HT-29 (cell line): ENCODE measurements around the gene OXSR1. TPM values are rescaled to one million over a fixed set of nuclear protein-coding genes. Genes with fewer than 3 reads are reported as not detected.
A peak's percentile ranks its signal among the peaks of the same experiment; 100 is the strongest.
"Not testable (repeated sequence)": the region's sequence is repeated elsewhere in the genome, so short reads cannot be mapped to it uniquely, and the experiment has no call there.

Experiments
- DNase-seq: peaks from one replicate; pipeline ENCODE4 v3.0.0-alpha.2; 2015; ENCODE audit warnings: low spot score
- total RNA-seq: library from RNA; depleted of rRNA; stranded (reverse); fragments of >200 nt; shearing (Covaris generic); gene quantifications from 2 replicates; pipeline ENCODE4 v1.2.3, GENCODE V29; 2014

OXSR1 gene
- total RNA-seq, 1 experiment from 2014 or later = 12.9 TPM

DNA sequence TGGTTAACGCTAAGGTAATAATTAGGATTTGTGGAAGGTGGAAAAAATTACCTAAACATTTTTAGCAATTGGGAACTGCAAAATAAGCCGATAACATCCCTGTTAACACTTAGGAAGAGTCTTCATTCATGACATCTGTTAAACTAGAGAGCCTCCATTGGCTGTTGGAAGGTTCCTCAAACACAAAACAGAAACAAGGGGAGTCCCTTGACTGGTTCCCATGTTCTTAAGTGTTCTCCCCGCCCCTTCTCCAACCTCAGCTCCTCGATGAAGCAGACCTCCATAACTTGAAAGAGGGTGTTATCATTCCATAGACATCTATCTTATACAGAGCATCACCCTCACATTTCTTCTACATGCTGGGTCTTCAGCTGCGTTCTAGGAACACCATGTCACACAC, 102.8 kb downstream of the OXSR1 start:
- DNase-seq = no peak

DNA sequence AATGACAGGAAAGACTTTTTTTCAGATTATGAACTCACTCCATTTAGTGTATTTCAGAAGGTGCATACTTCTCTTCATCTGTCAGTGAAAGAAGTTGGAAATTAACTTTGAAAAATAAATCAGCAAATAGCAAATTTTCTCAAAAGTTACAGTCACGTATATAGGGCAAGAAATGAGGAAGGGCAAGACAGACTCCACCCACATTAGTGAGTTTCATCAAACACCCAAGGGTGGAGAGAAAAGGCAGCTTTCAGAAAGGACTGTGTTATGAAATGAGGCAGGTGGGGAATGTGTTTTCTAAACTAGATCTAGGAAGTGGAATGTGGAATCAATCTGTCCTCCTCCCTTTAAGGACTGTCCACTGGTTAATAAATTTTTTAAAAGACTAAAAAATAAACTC, 103.2 kb downstream of the OXSR1 start:
- no peak for DNase-seq

DNA sequence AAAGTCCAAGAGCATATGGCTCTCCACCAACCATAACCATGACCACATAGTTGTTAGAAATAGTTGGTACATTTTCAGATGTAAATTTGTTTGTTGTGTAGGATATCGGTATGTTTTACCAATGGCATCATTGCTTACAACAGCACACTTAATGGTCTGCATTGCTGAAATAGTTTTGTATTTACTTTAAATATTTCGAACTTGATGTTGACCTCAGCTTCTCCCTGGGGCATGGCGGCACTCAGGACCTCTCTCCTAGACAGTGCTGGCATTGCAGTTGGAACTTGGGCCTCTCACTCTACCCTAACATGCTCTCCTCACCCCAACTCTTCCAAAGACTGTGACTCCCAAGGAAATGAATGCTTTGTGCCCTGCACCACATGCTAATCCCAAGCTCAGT, 105.3 kb downstream of the OXSR1 start:
- DNase-seq = no peak

DNA sequence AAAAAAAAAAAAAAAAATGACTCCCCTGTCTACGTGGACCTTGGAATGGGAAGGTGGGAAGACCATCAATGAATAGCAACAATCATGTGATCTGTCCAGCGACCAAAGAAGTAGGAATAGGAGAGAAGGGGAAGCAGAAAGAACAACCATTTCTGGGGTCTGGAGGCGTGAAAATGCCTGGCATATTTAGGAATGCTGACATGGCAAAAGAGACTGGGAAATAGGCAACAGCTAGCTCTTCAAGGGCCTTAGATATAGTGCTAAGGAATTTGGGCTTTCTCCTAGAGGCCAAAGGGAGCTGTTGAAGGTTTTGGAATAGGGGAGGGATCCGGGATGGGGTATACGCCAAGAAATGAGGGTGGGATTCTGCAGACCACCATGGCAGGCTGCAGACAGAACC, 106.2 kb downstream of the OXSR1 start:
- no peak for DNase-seq

DNA sequence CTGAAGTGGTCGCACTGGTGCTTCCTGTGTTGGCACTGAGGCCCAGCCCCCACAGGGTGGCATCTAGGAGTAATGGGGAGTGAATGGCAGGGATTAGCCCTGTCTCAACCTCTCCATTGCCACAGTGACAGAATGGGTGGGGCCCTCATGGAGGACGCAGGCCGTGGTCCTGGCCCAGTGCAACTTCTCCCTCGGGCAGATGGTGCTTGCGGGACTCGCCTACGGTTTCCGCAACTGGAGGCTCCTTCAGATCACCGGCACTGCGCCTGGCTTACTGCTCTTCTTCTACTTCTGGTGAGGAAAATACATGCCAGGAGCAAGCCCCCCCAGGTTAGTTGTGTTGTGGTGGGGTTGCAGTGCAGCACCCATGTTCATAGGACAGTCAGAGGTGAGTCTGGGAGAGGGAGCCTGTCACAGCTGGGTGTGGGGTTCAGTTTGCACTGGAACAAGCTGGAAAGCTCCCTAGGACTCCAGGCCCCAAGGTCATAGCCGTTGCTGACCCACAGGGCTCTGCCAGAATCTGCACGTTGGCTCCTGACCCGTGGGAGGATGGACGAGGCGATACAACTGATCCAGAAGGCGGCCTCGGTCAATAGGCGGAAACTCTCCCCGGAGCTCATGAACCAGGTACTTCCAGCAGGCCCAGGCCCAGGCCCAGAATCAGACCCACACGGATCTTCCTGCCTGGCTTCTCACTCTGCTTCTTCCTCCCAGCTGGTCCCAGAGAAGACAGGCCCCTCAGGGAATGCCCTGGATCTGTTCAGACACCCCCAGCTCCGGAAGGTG, 109.7 kb downstream of the OXSR1 start:
- DNase-seq = no peak

DNA sequence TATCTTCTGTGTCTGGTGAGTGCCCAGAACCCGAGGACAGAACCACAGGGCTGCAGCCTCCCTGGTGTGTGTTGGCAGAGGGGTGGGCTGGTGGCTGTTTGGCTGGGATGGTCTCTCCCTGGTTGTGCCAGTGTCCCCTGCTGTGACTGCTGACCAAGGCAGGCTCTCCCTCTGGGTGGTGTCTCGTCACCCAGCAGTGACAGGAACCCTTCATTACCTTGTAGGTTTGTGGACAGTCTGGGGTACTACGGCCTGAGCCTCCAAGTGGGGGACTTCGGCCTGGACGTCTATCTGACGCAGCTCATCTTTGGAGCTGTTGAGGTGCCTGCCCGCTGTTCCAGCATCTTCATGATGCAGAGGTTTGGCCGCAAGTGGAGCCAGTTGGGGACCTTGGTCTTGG, 110.3 kb downstream of the OXSR1 start:
- DNase-seq = no peak

DNA sequence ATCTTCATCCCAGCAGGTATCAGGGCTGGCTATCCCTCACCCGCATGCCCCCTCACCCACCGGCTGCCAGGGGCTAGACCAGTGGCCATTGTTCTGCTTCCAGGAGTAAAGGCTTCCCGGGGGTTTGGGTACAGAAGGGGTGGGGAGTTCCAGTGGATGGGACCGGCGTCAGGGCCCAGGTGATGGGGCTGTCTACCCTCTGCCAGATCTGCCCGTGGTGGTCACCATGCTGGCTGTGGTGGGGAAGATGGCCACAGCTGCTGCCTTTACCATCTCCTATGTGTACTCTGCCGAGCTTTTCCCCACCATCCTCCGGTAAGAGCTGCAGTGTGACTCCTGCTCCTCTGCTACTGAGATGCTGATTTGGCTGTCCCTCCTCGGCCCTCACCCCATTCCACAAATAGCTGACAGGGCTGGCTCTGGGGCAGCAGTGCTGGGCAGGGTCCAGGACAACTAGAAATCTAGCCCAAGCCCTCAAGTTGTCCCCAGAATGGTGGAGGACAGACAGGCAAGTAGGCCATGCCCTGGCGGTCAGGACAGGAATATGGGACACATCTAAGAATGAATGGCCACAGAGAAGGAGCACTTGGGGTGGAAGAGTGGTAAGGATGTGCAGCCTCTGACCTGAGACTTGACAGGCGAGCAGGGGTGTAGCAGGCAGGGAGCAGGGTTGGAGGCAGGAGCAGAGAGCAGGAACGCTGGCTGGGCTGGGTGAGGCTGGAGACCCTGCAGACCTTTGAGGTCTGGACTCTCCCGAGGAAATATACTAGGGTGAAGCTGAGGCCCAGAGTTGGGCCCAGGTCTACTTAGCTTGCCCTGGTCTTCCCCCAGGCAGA, 111.0 kb downstream of the OXSR1 start:
- DNase-seq = no peak

DNA sequence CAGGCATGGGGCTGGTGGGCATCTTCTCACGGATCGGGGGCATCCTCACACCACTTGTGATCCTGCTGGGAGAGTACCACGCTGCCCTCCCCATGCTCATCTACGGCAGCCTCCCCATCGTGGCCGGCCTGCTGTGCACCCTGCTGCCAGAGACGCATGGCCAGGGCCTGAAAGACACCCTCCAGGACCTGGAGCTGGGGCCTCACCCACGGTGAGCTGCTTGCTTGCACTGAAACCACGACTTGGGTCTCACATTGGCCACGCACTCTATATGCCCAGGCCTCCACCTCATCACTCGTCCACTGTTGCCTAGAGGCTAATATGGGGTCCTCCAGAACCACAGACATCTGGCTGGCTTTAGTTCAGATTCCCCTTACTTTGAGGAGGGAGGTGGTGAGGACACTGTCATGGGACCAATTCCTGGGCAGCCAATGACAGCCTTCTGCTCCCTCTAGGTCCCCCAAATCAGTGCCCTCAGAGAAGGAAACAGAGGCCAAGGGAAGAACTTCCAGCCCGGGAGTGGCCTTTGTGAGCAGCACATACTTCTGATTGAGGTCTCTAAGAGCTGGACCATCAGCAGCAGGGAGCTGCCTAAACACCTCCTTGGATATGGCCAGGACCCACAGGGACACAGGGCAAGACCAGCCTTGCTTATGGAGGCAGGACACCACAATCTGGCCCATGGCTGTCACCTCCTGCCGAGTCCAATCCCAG, 111.7 kb downstream of the OXSR1 start:
- no peak for DNase-seq

DNA sequence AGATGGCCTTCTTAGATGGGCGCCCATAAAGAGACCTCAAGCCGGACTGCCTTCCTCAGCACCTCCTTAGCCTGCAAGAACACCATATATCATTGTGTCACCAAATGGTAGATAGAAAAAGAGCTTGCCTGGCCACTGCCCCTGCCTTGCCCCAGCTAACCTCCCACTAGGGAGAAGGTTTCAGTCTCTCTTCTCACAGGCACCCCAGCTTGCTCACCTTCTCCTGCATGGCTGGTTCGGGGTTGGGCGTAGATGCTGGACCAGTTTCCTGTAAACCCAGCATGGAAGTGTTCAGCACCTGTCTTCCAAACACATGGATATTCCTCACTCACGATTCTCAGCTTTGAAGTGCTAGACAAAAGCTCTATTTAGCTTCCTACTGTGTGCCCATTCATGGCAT, 113.5 kb downstream of the OXSR1 start:
- DNase-seq = no peak

DNA sequence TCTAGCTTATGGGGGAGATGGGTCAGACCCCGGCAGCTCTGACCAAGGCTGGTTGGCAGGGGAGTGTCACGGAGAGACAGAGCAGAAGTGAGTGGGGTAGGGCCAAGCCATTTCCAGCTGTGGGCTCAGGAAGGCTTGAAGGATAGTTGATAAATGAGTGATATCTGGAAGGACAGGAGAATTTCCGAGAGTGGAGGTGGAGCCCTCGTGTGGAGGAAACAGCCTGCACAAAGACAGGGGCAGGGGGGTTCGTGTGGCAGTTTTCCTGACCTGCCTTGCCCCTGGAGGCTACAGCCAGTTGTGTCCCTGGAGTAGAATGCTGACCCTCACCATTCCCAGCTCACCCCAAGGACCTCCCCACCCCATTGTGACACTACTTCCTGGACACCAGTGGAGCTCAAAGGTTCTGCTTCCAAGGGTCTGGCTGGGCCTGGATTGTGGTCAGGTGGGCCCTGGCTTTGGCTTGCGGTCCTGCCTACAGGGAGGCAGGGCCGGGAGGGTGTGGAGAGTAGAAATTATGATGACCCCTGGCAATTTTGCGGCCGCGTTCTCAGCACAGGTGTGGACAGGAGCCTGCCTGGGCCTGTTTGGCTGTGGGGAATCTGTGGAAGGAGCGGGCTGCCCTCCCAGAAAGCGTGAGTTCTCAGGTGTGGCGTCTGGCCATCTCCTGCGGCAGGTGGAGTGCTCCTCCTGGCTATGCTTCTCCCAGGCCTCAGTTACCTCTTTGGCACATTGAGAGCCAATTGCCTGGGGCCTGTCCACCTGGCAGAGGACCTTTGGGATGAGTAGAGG, 116.8 kb downstream of the OXSR1 start, which contains the start of gene SLC22A14:
Gene SLC22A14 (plus strand): TSS at position 400 of the 792 bp plus-strand sequence. CDS start 23,733 bp downstream, outside the sequence.
- DNase-seq = peak; percentile 5

DNA sequence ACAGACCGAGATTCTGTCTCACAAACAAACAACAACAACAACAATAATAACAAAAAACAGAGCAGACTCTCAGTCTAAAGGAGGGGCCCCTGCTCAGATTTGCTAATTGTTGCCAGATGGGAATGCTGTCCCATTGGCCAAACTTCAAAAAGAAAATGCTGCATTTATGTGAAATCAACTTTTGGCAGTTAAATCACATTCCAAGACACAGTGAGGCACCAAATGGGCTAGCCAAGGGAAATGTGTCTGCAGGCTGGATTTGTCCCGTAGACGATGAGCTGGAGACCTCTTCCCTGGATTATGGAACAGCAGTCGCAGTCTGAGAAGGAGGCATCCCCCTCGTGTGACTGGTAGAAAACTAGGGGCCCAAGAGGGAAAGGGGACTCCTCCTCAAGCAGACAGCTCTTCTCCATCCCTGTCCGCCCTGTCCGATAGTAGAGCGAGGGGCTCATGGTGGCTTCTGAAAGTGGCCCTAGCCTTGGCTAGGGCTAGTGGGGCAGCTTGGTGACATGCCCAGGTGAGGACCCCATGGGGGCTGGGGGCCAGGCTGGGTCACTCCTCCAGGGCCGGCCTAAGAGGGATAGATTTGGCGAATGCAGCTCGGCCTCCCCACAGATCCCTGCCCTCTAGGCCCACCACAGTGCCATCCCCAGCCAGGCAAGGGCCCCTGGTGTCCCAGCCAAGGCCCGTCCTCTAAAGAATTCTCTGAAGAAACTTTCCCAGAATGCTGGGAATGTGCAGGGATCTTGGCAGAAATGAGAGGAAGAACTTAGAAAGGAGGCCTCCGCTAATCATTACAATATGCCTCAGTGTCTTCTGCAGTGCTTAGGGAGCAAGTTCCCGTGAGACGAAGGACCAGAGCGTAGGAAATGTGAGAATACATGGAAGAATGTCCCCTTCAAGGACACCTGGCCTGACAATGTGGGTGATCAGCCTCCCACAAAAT, 118.7 kb downstream of the OXSR1 start:
- DNase-seq = no peak

DNA sequence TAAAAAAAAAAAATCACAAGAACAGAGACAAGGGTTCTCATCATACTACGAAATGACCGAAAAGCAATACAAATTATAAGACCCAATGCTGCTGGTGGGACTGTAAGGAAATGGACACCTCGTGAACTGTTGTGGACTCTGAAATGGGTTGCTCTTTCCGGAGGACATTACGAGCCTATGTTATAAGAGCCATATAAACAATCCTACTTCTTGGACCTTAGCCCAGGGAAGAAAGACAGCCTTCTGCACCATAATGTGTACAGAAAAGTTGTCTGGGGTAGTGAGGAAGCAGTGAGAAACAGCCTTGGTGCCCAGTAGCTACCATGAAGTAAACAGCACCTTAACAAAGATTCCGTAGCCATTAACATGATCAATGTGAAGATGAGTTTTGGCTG, 119.4 kb downstream of the OXSR1 start:
- DNase-seq = no peak

DNA sequence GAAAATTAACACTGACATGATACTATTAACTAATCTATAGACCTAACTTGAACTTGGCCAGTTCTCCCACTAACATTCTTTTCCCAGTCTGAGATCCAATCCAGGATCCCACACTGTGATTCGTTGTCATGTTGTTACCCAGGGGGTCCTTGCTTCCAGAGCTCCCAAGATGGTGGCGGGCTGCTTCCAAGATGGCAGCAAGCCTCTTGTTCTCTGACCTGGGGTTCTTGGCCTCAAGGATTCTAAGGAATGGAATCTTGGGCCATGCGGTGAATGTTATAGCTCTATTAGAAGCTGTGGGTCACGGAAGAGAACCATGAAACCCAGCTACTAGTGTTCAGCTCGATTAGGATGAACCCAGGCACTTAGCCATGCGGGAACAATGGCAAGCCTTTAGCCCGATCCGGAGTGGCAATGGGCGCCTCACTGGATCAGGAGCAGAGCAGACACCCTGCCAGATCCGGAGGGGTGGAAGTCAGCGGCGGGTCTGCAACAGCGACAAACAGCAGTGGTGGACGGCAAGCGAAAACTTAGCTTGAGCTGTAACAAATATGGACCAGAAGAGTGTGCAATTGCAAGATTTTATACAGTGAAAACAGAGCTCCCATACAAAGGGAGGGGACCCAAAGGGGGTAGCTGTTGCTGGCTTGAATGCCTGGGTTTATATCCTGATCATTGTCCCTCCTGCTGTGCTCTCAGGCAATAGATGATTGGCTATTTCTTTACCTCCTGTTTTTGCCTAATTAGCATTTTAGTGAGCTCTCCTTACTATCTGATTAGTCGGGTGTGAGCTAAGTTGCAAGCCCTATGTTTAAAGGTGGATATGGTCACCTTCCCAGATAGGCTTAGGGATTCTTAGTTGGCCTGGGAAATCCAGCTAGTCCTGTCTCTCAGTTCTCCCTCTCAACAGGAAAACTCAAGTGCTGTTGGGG, 124.2 kb downstream of the OXSR1 start:
- not testable (repeated sequence) for DNase-seq

DNA sequence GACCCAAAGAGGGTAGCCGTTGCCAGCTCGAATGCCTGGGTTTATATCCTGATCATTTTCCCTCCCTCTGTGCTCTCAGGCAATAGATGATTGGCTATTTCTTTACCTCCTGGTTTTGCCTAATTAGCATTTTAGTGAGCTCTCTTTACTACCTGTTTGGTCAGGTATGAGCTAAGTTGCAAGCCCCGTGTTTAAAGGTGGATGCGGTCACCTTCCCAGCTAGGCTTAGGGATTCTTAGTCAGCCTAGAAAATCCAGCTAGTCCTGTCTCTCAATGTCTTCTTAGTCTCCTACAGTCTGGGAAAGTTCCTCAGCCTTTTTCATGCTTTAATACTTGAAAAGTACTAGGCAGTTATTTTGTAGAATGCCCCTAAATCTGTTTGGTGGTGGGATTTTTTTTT, 131.7 kb downstream of the OXSR1 start:
- not testable (repeated sequence) for DNase-seq

DNA sequence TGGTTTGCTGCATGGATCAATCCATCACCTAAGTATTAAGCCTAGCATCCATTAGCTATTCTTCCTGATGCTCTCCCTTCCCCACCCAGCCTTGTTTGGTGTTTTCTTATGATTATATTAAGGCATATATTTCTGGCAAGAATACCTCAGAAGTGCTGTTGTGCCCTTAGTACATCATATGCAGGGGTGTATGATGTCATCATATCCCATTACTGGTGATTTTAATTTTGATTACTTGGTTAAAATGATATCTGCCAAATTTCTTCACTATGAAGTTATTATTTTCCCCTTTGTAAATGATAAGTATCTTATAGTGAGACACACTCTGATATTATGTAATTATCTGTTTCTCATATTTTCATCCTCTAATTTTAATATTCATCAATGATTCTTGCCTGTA, 132.2 kb downstream of the OXSR1 start:
- DNase-seq = no peak

DNA sequence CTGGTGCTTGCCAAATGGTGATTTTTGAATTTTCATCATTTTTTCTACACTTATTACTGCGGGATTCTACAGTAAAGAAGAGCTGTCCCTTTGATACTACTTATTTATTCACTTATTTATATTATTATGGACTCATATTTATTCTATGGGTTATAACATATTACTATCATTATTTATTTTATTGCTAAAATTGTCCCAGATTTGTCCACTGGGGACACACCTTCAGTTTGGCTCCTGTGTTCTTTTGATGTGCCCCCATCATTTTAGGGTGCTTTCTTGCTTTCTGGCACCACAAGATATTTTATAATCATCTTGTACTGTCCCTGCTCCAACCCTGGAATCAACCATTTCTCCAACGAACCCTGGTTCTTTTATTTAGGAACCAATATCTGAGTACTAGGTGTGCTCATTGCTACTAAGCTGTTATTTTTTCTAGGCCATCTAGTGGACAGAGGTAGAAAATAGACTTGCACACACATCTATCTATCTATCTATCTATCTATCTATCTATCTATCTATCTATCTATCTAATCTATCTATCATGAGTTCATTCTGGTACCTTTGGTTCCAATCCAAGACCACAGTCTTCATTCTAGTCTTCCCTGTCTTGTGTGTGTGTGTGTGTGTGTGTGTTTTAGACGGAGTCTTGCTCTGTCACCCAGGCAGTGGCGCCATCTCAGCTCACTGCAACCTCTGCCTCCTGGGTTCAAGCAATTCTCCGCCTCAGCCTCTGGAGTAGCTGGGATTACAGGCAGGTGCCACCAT, 132.8 kb downstream of the OXSR1 start:
- peak; percentile 15 for DNase-seq
